Stimulated activated CD4-positive, alpha-beta T cell treated with anti-CD3 and anti-CD28 coated beads, Interleukin-1b, Interleukin-23, amount 100 ng/mL, for 24 hours (primary cell): Measurements from ENCODE around the gene RAD51AP1.

ENCODE experiments used
- DNase-seq, 4 experiments: peaks; one replicate each; pipeline ENCODE4 v3.0.0-alpha.2; 2020; ENCODE audit warnings: low read depth in 4 of 4, low spot score in 1 of 4

Gene RAD51AP1

DNA sequence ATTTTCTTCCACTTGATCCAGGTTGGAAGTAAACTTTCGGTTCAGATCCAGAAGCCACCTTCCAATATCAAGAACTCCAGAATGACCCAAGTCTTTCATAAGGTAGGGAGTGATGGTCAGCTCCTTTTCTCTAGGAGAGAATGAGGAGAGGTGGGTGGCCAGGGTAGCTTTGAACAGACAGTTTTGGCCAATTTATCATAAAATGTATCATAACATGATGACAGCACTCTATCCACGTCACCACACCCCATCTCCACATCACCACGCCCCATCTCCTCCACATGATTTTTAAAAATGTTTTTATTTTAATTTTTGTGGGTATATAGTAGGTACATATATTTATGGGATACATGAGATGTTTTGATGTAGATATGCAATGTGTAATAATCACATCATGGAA is 50.2 kb downstream of the RAD51AP1 start:
- DNase-seq, result no peak

DNA sequence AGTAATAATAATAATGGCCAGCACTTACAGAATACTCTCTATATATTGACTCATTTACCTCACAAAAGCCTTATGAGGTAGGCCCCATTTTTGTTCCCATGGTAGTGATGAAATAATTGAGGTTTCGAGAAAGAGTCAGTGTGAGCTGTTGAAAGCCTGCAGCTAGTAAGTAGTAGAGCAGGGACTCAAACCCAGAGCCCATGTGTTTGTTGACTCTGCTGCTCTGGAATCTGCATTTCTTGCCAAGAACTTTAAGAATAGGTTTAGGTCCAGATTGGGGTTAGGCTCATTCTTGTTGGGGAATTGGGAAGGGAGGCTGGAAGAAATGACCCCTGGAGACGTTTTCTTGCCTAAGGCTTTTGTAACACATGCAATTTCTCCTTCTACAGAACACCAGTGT is 51.3 kb downstream of the RAD51AP1 start:
- DNase-seq, result no peak

DNA sequence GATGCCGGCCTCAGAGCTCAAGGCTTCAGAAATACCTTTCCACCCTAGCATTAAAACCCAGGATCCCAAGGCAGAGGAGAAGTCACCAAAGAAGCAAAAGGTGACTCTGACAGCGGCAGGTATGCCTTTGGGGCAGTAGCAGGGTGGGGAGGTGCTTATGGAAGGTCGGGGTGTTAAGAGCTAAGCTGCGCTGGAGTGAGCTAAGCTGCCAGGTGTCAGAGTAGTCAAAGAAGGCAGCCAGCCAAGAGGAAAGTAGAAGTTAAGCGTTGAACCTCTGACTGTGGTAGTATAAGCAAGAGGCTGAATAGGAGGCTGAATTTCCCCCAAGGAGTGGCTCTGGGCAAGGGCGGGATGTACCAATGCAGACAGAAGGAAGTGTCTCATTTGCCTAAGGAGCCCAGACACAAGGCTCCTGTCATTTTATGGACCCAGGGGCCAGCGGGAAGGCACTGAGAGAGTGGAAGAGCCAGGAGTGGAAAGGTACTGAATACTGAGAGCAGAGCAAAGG is 52.5 kb downstream of the RAD51AP1 start:
- no peak for DNase-seq

DNA sequence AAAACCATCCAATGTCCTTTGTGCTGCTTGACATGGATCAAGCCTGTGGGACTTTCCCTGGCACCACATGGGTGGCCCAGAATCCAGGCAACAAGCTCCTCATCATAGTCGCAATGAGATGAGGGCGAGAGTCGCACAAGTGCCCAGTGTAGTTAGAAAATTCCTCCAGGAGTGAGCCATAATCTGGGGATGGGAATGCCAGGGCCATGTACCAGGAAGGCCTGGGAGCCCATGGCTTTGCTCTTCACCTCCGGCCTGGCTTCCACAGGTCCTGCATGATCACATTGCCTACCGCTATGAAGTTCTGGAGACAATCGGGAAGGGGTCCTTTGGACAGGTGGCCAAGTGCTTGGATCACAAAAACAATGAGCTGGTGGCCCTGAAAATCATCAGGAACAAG is 57.2 kb downstream of the RAD51AP1 start:
- DNase-seq, result no peak

DNA sequence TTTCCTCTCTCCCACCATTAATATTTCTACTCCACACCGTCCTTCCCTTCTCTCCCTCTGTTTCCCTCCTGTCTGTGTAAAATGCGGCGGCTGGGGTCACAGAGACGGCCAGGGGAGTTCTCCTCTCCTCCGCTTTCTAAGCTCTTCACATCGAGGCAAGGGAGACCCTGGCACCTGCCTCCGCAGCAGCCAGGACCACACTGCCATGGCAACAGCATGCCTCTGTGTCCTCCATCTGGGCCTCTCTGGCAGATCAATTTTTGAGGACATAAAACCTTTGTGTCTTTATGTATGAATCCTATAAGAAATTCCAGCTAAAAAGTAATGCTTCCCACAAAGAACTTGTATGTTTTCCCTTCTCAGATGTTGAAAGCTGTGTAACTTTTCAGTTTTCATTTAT is 64.7 kb downstream of the RAD51AP1 start:
- DNase-seq, result no peak

DNA sequence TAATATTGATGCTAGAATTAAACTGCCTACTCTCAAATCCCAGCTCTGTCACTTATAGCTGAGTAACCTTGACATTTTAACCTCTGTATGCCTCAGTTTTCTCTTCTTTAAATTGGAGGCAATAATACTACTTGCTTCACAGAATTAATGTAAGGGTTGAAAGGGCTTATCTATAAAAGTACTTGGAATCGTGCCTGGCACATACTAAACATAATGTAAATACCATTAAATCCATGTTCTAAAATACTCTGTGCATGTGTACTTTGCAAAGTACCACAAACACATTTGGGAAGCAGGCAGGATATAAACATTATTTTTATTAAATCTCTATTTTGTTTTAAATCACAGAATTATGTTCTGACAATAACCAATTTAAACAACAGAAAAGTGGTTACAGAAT is 65.3 kb downstream of the RAD51AP1 start:
- no peak for DNase-seq

DNA sequence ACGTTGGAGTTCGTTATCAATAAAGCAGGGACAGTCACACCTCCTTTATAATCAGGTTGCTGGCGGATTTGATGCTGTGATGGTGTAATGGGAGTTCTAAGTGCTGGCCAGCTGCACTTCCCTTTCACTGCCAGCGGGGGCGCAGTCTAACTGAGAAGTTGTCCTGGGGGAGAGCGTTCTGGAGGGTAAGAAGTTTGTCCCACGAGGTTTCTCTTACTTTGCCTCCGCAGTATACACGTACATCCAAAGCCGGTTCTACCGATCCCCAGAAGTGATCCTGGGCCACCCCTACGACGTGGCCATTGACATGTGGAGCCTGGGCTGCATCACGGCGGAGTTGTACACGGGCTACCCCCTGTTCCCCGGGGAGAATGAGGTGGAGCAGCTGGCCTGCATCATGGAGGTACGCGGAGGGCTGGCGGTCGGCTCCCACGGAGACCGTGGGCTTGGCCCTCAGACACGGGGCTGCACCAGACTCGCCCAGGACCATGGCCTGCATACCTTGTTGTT is 66.0 kb downstream of the RAD51AP1 start:
- DNase-seq, result peak; percentile 55 to 69 (median 64)

DNA sequence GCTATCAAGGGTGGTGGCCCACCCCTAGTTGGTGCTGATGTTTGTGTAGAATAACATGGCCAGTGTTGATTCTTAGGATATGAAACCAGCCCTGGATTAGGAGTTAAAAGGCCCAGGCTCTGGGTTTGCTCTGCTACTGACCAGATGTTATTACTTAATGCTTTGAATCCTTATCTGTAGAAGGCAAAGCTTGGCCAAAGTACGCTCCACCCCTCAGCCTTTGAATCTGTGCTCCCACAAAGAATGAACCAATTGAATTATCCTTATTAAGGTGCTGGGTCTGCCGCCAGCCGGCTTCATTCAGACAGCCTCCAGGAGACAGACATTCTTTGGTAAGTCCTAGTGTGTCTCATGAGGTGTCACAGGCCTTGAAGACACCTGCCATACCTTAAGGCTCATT is 68.4 kb downstream of the RAD51AP1 start:
- no peak for DNase-seq

DNA sequence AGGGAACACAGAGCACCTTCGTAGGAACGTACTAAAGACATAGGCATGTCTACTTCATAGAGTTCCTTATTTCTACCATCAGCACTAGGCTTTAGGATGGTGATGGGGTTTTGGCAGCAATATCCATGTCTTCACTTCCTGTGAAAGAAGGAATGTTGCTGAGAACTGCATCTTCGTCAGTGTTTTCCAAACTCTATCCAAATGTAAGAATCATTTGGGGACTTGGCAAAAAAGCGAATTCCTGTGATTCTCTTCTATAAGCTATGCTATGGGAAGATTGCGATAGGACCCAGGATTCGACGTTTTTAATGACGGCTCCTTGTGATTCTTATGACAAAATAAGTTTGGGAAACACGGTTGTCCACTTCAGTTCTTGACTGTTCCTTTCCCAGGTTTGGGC is 70.4 kb downstream of the RAD51AP1 start:
- DNase-seq, result no peak
